IPS-NIHi7 (cell line): ENCODE measurements around the gene TTLL10.
"Not testable (repeated sequence)": the region's sequence is repeated elsewhere in the genome, so short reads cannot be mapped to it uniquely, and the experiment has no call there.

Experiments
- DNase-seq: peaks from one replicate; pipeline ENCODE4 v3.0.0; 2012; ENCODE audit warnings: mixed read lengths; ENCODE audit errors: extremely low spot score

Gene TTLL10

DNA sequence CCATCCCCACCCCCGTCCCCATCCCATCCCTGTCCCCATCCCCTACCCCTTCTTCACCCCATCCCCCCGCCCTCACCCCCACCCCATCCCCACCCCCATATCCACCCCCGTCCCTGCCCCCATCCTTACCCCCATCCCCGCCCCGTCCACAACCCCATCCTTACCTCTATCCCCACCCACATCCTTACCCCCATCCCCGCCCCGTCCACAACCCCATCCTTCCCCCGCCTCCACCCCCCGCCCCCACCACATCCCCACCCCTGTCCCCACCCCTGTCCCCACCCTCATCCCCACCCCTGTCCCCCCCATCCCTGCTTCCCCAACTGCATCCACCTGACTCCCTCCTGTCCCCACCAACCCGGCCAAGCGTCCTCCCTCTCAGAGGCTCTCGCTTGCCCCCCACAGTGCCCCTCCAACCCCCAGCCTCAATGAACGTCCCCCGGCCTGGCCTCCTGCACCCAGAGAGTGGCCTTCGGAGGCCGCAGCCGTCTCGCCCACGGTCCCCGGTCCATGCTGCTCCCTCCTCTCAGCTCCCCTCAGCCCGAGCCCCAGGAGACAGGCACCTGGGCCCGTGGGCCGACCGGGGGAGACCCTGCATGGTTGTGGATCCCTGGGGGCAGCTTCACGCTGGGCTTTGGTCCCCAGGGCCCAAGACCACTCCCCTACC is 32.3 kb upstream of the TTLL10 start:
- DNase-seq = no peak

DNA sequence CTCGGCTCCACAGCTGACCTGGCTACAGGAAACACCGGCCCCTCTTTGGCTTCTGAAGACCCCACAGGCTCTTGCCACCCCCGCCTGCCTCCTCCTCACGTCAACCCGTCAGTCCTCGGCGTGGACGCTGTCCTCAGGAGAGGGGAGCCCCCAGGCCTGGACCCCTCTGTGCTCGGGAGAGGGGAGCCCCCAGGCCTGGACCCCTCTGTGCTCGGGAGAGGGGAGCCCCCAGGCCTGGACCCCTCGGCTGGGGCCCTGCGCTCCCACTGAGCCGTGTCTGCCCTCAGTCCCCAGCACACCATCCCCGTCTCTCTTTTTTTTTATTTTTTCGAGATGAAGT is 31.8 kb upstream of the TTLL10 start:
- DNase-seq = no peak

DNA sequence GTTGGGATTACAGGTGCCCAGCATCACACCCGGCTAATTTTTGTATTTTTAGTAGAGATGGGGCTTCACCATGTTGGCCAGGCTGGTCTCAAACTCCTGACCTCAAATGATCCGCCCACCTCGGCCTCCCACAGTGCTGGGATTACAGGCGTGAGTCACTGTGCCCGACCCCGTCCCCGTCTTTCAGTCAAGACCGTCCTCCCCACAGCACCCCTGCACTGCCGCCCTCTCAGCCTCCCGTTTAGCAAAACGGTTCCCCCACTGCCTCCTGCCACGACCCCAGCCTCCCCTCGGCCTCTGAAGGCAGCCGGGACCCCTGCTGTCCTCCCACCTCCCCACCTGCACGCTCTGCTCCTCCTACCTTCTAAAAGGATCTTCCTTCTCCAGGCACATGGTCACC is 31.3 kb upstream of the TTLL10 start:
- not testable (repeated sequence) for DNase-seq

DNA sequence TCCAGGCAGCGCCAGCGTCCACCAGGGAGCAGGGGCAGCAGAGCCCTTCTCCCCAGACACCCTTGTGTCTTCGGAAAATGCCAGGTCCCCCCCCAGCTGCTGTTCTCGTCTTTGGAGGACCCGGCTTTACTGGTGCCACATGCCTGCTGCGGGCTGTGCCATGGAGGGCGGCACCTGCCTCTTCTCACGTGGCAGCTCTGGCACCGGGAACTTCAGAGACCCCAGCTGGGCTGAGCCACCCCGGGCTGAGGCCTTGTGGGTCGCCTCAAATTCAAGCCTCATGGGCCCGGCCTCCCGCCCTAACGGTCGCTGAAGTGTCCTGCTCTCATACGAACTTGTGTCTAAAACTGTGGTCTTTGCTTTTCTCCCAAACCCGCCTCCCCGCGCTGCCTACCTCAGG is 30.8 kb upstream of the TTLL10 start:
- DNase-seq = no peak

DNA sequence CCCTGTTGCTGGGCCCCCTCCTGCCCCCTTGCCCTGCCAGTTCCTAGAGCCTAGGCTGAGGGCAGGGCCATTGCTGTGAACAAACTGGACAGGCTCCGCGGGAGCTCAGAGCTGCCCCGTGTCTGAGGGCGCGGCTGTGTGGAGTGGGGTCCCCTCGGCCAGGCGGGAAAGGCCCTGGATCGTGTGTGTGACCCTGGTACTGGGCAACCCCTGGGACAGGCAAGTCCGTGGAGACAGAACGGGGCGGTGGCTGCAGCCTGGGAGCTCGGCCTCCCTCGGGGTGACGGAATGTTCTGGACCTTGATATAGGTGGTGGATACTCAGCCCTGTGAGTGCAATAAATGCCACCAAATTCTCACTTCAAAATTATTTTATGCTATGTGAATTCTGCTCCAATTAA is 30.0 kb upstream of the TTLL10 start:
- no peak for DNase-seq

DNA sequence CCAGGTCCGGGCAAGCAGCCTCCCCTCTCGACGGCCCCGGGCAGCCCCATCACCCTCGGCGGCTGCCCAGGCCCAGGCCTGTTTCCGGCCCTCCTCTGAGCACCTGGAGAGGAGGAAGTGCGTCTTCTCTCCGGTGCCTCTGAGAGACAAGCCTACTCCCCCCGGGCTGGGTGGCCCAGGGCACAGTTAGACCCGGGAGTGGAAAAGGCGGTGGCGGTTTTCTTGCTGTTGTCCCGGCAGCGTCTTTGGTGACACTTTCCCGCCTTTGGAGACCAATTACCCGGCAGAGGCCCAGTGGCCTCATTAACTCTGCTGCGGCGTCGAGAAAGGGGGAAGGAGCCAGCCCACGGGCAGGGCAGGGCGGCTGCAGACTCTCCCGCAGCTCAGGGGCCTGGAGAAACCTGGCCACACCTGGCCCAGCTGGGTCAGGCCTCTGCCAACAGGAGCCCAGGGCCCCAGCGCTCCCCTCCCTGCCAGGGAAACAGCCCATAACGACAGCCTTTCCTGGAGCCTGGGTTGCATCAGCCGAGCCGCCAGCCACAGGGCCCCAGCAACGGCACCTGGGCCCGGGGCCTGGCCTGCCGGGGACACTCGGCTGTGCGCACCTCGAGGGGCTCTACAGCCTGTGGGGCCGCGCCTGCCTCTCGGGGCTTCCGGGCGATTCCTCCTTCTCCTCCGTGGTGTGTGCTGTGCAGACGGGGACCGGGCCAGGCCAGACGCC is 29.4 kb upstream of the TTLL10 start:
- DNase-seq = no peak

DNA sequence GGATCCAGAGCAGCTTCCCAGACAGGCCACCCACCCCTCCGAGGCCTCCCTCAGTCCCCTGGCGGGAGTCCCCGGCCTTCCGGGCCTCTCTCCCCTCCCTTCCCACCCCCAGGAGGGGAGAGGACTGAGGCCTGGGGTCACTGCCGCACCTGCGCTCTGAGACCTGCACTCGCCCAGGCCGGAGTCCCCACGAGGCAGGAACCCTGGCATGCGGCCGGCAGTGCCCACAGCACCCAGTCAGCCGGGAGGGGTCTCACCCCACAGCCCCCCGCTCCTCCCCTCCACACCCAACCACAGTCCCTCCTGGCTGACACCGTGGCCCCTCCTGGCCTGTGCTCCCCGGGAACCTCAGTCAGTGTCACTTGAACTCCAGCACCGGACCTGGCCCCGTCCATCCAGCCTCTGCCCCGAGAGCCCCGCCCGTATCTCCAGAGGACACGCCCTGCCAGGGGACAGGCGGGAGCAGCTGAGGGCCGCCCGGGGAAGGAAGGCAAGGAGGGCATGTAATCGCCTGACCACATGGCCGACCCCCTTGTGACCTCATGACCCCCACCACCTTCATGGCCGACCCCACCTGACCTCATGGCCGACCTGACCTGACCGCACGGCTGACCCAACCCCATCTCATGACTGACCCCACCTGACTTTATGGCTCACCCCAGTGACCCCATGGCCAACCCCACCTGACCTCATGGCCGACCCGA is 28.7 kb upstream of the TTLL10 start:
- no peak for DNase-seq

DNA sequence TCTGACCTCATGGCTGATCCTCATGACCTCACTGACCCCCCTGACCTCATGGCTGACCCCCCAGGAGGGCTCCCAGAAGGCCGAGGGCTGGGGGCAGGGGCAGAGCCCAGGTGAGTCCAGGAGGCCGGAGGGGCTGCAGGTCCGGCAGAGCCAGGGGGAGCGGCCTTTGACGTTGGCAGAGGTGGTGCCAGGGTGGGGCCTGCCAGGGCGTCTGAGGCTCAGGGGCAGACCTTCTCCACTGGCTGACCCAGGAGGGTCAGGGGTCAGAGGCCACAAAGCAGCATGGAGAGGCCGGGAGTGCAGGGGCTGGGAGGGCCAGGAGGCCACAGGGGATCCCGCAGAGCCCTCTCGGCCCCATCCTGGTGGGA is 28.1 kb upstream of the TTLL10 start:
- no peak for DNase-seq

DNA sequence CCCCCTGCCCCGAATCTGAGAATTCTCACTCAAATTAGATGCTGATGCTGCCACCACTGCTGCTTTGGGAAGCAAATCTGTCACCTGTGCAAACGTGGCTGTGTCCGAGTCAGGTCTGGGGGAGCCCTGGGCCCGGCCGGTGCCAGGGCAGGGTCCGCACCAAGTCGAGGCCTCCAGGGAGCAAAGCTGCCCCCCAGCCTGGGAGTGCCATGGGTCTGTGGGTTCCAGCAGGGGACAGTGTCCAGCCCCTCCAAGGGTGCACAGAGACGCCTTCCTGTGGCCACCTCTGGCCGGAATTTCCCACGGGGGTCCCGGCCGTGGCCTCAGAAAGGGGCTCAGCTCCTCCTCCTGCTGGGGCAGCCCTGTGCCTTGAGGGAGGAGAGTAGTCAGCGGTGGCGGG is 27.7 kb upstream of the TTLL10 start:
- no peak for DNase-seq

DNA sequence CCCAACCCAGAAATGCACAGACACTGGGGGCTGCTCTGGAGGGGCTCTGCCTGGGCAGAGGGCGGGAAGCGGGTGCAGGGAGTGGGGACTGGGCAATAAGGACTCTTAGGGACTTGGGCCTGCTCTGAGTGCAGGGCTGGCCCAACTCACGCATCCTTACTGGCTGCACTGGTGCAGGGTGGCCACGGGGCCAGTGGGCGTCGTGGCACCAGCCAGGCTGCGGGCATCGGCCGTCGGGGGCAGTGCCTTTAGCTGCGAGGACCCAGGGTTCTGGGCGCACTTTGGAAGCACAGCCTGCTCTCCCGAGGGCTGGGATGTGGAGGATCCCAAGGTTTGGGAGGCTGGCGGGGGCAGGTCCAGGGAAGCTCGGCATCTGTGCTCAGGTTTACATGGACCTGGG is 27.1 kb upstream of the TTLL10 start:
- no peak for DNase-seq

DNA sequence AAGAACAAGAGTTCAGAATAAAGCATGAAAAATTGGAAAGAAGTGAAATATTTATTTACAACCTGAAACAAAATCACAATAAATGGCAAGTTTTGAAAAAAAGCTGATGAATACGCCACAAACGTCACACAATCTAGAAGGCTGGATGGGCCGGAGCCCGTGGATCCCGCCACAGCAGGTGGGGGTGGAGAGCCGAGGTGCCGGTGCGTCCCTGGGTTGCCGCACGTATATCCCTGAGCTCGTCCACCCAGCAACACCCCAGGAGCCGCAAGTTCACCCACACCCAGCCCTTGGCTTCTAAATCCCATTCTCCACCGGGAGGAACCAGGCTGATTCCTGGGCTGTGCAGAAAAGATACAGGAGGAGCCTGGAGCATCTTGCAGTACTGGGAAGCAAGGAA is 25.6 kb upstream of the TTLL10 start:
- no peak for DNase-seq

DNA sequence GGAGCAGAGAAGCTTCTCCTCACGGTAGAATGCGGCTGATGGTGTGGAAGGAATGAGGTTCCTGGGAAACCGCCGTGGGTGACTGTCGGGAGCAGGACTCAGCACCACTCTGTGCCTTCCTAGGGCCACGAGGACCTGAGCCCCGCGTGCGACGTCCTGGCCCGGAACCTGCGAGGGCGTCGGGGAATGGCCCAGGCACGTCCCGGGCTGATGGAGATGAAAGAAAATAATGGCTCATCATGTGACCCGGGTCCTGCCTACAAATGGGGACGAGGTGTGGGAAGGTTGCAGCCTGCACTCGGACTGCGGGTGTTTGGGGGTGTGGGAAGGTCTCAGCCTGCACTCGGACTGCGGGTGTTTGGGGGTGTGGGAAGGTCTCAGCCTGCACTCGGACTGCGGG is 25.1 kb upstream of the TTLL10 start:
- DNase-seq = no peak

DNA sequence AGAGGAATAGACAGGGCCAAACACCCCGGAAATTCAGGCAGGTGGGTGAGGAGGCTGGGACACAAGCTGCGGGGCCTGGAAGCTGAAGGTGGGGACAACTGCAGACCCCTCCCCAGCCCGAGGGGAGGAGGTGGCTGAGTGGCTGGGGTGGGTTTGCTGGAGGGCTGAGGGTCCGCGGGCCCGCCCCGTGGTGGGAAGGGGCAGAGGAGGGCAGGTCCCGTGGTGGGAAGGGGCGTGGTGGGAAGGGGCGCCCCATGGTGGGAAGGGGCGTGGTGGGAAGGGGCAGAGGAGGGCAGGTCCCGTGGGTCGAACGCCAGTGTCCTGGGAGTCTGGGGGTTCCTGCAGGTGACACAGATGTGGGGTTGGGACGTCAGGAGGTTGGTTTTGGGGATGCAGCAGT is 24.3 kb upstream of the TTLL10 start:
- no peak for DNase-seq

DNA sequence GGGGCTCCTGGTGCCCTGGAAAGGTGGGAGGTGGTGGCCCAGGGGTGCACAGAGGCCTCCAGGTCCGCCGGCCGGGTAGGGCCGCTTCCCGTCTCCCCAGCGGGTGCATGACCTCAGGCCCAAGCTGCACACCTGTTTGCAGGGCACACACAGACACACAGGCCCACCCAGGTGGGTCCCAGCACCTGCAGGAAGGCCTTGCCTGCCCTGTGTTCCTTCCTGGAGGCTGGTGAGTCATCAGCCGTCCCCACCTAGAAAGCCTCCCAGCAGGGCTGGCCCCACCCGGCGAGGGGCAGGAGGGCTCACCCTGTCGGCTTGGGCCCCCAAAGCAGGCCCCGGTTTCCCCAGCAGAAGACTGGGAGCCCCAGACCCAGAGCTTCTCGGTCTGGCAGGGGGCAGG is 23.6 kb upstream of the TTLL10 start:
- no peak for DNase-seq

DNA sequence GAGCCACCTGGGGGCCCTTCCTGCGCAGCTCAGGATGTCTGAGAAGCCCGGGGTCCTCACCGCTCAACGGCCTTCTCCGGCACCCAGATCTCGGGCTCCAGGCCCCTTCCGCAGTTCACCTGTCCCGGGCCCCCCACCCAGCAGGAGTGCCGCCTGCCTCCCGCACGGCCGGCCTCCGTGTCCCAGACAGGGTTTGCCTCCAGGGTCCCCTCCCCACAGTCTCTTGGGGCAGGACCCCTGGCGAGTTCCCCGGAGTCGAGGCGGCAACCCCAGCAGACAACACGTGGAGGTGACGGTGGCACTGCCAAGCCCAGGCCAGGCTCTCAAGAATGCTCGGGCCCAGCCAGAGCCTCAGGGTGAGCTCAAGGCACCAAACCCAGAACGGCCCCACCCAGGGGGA is 22.4 kb upstream of the TTLL10 start:
- DNase-seq = no peak

DNA sequence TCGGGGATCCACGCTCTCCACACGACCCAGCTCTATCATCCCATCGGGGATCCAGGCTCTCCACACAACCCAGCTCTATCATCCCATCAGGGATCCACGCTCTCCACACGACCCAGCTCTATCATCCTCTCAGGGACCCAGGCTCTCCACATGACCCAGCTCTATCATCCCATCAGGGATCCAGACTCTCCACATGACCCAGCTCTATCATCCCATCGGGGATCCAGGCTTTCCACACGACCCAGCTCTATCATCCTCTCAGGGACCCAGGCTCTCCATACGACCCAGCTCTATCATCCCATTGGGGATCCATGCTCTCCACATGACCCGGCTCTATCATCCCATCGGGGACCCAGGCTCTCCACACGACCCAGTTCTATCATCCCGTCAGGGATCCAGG is 21.2 kb upstream of the TTLL10 start:
- not testable (repeated sequence) for DNase-seq

DNA sequence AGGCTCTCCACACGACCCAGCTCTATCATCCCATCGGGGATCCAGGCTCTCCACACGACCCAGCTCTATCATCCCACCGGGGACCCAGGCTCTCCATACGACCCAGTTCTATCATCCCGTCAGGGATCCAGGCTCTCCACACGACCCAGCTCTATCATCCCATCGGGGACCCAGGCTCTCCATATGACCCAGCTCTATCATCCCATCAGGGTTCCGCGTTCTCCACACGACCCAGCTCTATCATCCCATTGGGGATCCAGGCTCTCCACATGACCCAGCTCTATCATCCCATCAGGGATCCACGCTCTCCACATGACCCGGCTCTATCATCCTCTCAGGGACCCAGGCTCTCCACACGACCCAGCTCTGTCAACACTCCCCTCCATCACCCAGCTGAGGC is 20.5 kb upstream of the TTLL10 start:
- DNase-seq = not testable (repeated sequence)

DNA sequence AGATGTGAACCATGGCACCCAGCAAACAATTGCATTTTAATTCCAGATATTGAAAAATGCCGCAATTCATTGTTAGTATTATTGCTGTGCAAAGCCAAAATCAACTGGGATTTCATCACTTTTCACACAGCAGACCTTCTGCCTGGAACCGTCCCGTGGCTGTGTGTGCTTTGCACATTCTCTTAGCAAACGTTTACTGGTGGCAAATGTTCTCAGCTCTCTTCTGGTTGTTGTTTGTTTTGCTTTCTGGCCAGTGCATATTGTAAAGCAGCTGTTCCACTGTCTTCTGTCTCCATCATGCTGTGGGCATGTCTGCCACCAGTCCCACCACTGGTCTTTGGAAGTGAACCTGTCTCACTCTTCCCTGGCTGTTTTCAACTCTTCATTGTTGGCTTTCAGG is 19.8 kb upstream of the TTLL10 start:
- DNase-seq = no peak

DNA sequence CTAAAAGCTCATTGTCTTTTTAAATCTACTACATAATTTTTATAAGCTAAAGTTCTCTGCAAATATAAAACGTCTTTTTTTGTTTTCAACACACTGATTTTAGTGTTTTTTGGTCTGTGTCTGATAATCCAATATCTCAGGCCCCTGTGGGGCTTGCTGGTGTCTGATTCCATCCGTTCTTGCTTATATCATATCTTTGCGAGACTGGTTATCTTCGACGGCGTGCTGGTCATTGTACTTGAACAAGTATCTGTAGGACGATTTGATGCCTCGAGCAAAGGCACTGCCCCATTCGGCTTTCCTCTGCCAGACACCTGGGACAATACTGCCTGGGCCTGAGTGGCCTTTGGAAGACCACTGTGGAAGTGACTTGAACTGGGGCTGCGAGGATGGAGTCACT is 18.4 kb upstream of the TTLL10 start:
- no peak for DNase-seq

DNA sequence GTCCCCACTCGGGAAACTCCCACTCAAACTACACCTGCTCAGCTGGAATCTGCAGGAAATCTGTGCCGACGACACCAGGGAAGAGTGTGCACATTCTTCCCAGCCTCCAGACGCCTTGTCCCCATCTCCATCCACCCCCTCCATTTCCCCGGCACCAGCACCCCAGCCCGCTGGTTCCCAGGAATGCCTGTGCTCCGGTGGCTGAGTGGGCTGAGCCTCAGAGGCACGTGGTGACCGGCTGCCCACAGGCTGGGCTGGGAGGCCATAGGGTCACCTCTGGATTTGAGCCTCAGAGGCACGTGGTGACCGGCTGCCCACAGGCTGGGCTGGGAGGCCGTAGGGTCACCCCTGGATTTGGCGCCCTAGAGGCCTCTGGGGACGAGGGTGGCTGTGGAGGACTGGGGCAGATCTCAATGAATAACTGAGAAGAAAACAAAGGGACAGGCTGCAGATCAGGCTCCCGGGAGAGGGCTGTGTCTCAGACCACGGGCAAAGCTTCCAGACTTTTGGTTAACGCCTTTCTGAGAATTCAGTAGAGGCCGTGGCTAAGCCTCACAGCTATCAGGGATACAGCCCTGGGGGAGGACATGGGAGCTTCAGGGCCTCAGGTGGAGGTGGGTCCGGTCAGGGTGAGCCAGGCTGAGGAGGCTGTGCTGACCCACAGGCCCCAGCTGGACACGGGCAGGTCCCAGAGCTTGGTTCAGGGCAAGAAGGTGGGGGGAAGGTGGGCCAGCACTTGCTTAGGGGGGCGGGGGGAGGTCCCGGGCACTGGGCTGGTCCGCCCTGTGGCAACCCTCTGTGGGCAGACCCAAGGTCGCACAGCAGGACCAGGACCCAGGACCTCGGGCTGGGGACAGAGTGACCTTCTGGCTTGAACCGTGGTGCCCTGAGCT is 17.3 kb upstream of the TTLL10 start:
- DNase-seq = no peak

DNA sequence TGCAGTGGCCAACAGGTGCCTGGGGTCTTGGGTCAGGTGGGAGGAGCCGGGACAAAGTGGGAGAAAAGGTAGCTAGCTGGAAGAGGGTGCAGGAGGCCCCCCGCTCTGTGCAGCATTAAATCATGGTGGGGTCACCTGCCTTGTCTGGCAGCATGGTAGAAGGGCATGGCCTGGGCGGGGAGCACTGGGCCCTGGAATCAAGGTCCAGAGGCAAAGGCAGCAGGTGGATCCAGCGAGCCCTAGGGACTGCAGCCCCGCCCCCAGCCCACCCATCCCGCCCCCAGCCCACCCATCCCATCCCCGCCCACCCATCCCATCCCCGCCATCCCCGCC is 16.7 kb upstream of the TTLL10 start:
- no peak for DNase-seq

DNA sequence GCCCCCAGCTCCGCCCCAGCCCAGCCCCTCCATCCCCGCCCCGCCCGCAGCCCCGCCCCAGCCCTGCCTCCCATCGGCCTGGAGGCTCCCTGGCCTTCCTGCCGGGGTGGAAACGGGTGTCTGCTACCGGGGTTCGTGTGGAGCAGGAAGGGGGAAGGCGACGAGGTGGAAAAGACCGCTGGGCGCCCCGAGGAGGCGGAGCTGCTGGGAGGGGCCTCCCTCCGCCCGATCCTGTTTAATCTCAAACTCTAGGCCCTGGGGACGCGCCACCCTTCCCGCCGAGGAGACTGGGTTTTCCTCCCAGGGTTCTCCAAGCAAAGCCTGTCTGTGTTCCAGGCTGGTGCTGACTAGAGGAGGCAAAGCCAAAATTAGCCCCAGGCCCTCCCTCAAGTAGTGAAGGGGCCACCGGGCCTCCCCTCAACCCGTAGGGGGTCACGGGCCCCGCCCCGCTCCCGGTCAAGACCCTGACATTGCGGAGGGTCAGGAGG is 16.2 kb upstream of the TTLL10 start:
- peak; percentile 90 for DNase-seq
